GM12874 (cell line): ENCODE measurements around the gene ASB11.

Source experiments
- CTCF ChIP-seq: IDR thresholded peaks from 2 replicates; pipeline ENCODE4 v1.5.1; 2011; ENCODE audit warnings: low read depth, mild to moderate bottlenecking, control low read depth, low read length, moderate library complexity; ENCODE audit not compliant: insufficient read depth

The ASB11 gene

GRCh38 chrX:15244421-15244820 lies 71.0 kb downstream of the ASB11 start:
- no peak for TF ChIP-seq CTCF

GRCh38 chrX:15242899-15243555 lies 72.4 kb downstream of the ASB11 start:
- no peak for TF ChIP-seq CTCF

GRCh38 chrX:15241301-15241700 lies 74.1 kb downstream of the ASB11 start:
- TF ChIP-seq CTCF, result no peak

- no peak for TF ChIP-seq CTCF
Observed at GRCh38 chrX:15240414-15240813, 75.0 kb downstream of the ASB11 start.

GRCh38 chrX:15236146-15236545 lies 79.3 kb downstream of the ASB11 start:
- no peak for TF ChIP-seq CTCF

- TF ChIP-seq CTCF, result no peak
Observed at GRCh38 chrX:15235001-15235400, 80.4 kb downstream of the ASB11 start.

GRCh38 chrX:15233416-15234015 lies 81.9 kb downstream of the ASB11 start:
- TF ChIP-seq CTCF, result no peak
